ENCODE data around the gene ZBTB7C. TPM values are rescaled to one million over a fixed set of nuclear protein-coding genes. Genes with fewer than 3 reads are reported as not detected.

ZBTB7C gene
- total and polyA plus RNA-seq, 10 of the 15 experiments (the other 5 are each of a cell fraction or from before 2014, with no cell fraction given), result under 0.01 to 0.08 (median 0.01) TPM; not detected in 7

GRCh38 chr18:48051945-48052840, 357.0 kb downstream of the ZBTB7C start:
- ChIA-PET RAD21 (ENCODE audit: unreplicated experiment) (no interaction called here), SMC1A (ENCODE audit: uncharacterized antibody, unreplicated experiment) (no interaction called here), POLR2A (no interaction called here), CTCF (no interaction called here)
- Histone ChIP-seq H3K27me3 (replicated peaks in 1 of 2; ENCODE audit: control insufficient read depth in 2 of 2, insufficient read depth in 2 of 2, low read length in 1 of 2) (peaks cover 0 to 6% of the 10 kb centered on the region in 2 experiments; a peak in 3 of 4 replicates), H3K4me2 (ENCODE audit: control insufficient read depth, insufficient read depth) (no peak overlapping the region), H3K9me3 (replicated peaks; ENCODE audit: control insufficient read depth, insufficient read depth, low read length) (no peaks in the 10 kb centered on the region), H3K79me2 (ENCODE audit: control insufficient read depth, insufficient read depth, low read length) (no peaks in the 10 kb centered on the region), H3K9ac (ENCODE audit: control insufficient read depth, insufficient read depth, low read length) (no peak overlapping the region), H3K4me3 (no peak overlapping the region), H2AFZ (ENCODE audit: control insufficient read depth, low read depth, low read length) (no peak overlapping the region), H3K4me1 (ENCODE audit: control insufficient read depth, insufficient read depth, low read length) (no peaks in the 10 kb centered on the region), H4K20me1 (ENCODE audit: control insufficient read depth, insufficient read depth) (no peaks in the 10 kb centered on the region), H3K27ac (ENCODE audit: control insufficient read depth, insufficient read depth) (no peak overlapping the region), H3K36me3 (ENCODE audit: control insufficient read depth in 2 of 2, insufficient read depth in 2 of 2, low read length in 1 of 2) (no peaks in the 10 kb centered on the region)
- 21% methylated on average over 8 of the region's 8 CpGs for WGBS (ENCODE audit: insufficient coverage, insufficient replicate concordance, low lambda C conversion rate, missing lambda C conversion rate)
- DNase-seq (ENCODE audit: low read depth, low spot score) (no peak), FAIRE-seq (no peak), ATAC-seq (no peak)
- in situ Hi-C loops (cut with MboI), result no loop called here
- BruUV-seq (replicated peaks), result no TSS peak
- intact Hi-C loops (cut with micrococcal nuclease; ENCODE audit: unreplicated experiment), result no loop called here
- no peak for TF ChIP-seq NKRF (conservative IDR thresholded peaks at IDR 0.05)
- no peak for TF ChIP-seq REST (IDR thresholded peaks at IDR 0.05; ENCODE audit: low read depth, low read length)
- no peak for TF ChIP-seq PBX3 (IDR thresholded peaks at IDR 0.05; ENCODE audit: insufficient replicate concordance, low read depth, low read length)
- TF ChIP-seq CBFB (IDR thresholded peaks at IDR 0.05; ENCODE audit: low read depth), result no peak
- no peak for TF ChIP-seq RELB (IDR thresholded peaks at IDR 0.05; ENCODE audit: low read depth)
- no peak for TF ChIP-seq USF2 (IDR thresholded peaks at IDR 0.05; ENCODE audit: borderline replicate concordance, low read depth, low read length)
- no peak for TF ChIP-seq HDGF (IDR thresholded peaks at IDR 0.05)
- no peak for TF ChIP-seq IRF4 (IDR thresholded peaks at IDR 0.05; ENCODE audit: low read depth, low read length)
- TF ChIP-seq NR2C2 (IDR thresholded peaks at IDR 0.05; ENCODE audit: borderline replicate concordance, control insufficient read depth, insufficient read length, low read depth), result no peak

Data from GM12878 (cell line).